NB4 (cell line): ENCODE data around the gene TCHH.
"Not testable (repeated sequence)": the region's sequence is repeated elsewhere in the genome, so short reads cannot be mapped to it uniquely, and the experiment has no call there.

Source experiments
- DNase-seq: peaks from one replicate; pipeline ENCODE4 v3.0.0; 2010; ENCODE audit warnings: low read depth
- H3K4me3 ChIP-seq: one replicate; pipeline ENCODE4 v1.5.1; 2011; ENCODE audit warnings: mild to moderate bottlenecking, low read depth, low read length, moderate library complexity
- CTCF ChIP-seq: IDR thresholded peaks from one replicate; pipeline ENCODE4 v1.5.1; 2012; ENCODE audit warnings: low read depth, low read length
- MAX ChIP-seq: IDR thresholded peaks from 2 replicates; pipeline ENCODE4 v1.6.1; 2011; ENCODE audit warnings: low read depth, low read length
- MYC ChIP-seq: IDR thresholded peaks from 2 replicates; pipeline ENCODE4 v1.6.1; 2011; ENCODE audit warnings: low read depth, low read length
- POLR2A ChIP-seq: IDR thresholded peaks from 2 replicates; pipeline ENCODE4 v1.6.1; 2011; ENCODE audit warnings: mild to moderate bottlenecking; ENCODE audit not compliant: insufficient read length; ENCODE audit errors: extremely low read depth

TCHH gene

GRCh38 chr1:152107031-152107983, 7.9 kb downstream of the TCHH start:
- no peak for DNase-seq
- H3K4me3 ChIP-seq = no peak overlapping the region
- TF ChIP-seq POLR2A (no peak), MAX (no peak), MYC (no peak), CTCF (no peak)

- no peak for TF ChIP-seq MAX
- no peak for DNase-seq
These were observed 10.4 kb downstream of the TCHH start for GRCh38 chr1:152104854-152105253.

GRCh38 chr1:152096931-152097330, 18.3 kb downstream of the TCHH start:
- H3K4me3 ChIP-seq = no peak overlapping the region
- no peak for DNase-seq
- TF ChIP-seq MAX (no peak), CTCF (no peak), POLR2A (no peak), MYC (no peak)

More at GRCh38 chr1:152104854-152105253, 10.4 kb downstream of the TCHH start:
- no peak overlapping the region for H3K4me3 ChIP-seq

GRCh38 chr1:152089014-152089674, 26.1 kb downstream of the TCHH start, which contains the start of gene TCHHL1:
Gene TCHHL1, minus strand, starts transcription at chr1:152089064. Its CDS starts 921 bp downstream, at chr1:152088143.
- no peak for TF ChIP-seq POLR2A
- TF ChIP-seq MYC = no peak
- TF ChIP-seq MAX = no peak
- TF ChIP-seq CTCF = no peak
- no peak within 1 kb of the TSS for H3K4me3 ChIP-seq
- DNase-seq = no peak

GRCh38 chr1:152086760-152087159, 28.5 kb downstream of the TCHH start:
- TF ChIP-seq MYC (no peak), CTCF (no peak), MAX (no peak), POLR2A (no peak)
- DNase-seq = no peak
- no peak overlapping the region for H3K4me3 ChIP-seq

GRCh38 chr1:152084853-152085252, 30.4 kb downstream of the TCHH start:
- DNase-seq = no peak
- no peak for TF ChIP-seq POLR2A
- no peak for TF ChIP-seq MAX
- H3K4me3 ChIP-seq = no peak overlapping the region

GRCh38 chr1:152081026-152081425, 34.2 kb downstream of the TCHH start:
- not testable (repeated sequence) for H3K4me3 ChIP-seq, DNase-seq

GRCh38 chr1:152080494-152080893, 34.8 kb downstream of the TCHH start:
- not testable (repeated sequence) for DNase-seq, H3K4me3 ChIP-seq
